H1 (cell line): ENCODE data around the gene PLCB4. TPM values are rescaled to one million over a fixed set of nuclear protein-coding genes. Genes with fewer than 3 reads are reported as not detected.

Experiments used
- CTCF ChIA-PET: fragments of 300-600 bp; sonication (Branson Sonifier 250); formaldehyde crosslinking; loops from one replicate; lab custom pipeline; 2021; ENCODE audit not compliant: partially characterized antibody; lab: Charles Lee
- POLR2A ChIA-PET: fragments of 300-600 bp; sonication (Branson Sonifier 250); formaldehyde crosslinking; loops from one replicate; lab custom pipeline; 2021; ENCODE audit warnings: inconsistent platforms; ENCODE audit not compliant: partially characterized antibody; lab: Charles Lee
- DNase-seq, 2 experiments: peaks; one replicate each; pipeline versions ENCODE4 v3.0.0 to v3.0.0-alpha.2; 2010 to 2022; ENCODE audit warnings: low spot score in 2 of 2, low read depth in 1 of 2, mixed read lengths in 1 of 2
- FAIRE-seq: peaks from 2 replicates; lab custom pipeline; 2011; peaks lifted over from hg19 to GRCh38; lab: Jason Lieb, UNC
- H2AFZ ChIP-seq: 2 replicates; pipeline ENCODE4 v1.8.1; 2012; ENCODE audit warnings: low read length, inconsistent platforms
- H2AK5ac ChIP-seq: 2 replicates; pipeline ENCODE4 v1.6.1; 2013; ENCODE audit warnings: low read depth, low read length
- H2BK120ac ChIP-seq: replicated peaks from 2 replicates; pipeline ENCODE3; 2013; ENCODE audit warnings: low read depth, low read length, inconsistent platforms
- H2BK12ac ChIP-seq: 2 replicates; pipeline ENCODE4 v1.6.1; 2013; ENCODE audit warnings: low read depth, low read length
- H2BK15ac ChIP-seq: 2 replicates; pipeline ENCODE4 v1.6.1; 2013; ENCODE audit warnings: low read length
- H2BK20ac ChIP-seq: 2 replicates; pipeline ENCODE4 v1.6.1; 2013; ENCODE audit warnings: low read length
- H2BK5ac ChIP-seq: 2 replicates; pipeline ENCODE4 v1.6.1; 2013; ENCODE audit warnings: low read depth, low read length
- H3K14ac ChIP-seq: 2 replicates; pipeline ENCODE4 v1.6.1; 2013; ENCODE audit warnings: inconsistent platforms; ENCODE audit not compliant: insufficient read length
- H3K18ac ChIP-seq: 2 replicates; pipeline ENCODE4 v1.6.1; 2013; ENCODE audit warnings: low read length; ENCODE audit errors: extremely low read depth
- H3K23ac ChIP-seq: 2 replicates; pipeline ENCODE4 v1.6.1; 2013; ENCODE audit warnings: inconsistent platforms; ENCODE audit not compliant: insufficient read length
- H3K23me2 ChIP-seq: 2 replicates; pipeline ENCODE4 v1.6.1; 2013; ENCODE audit warnings: low read depth, low read length
- H3K27ac ChIP-seq: 2 replicates; pipeline ENCODE4 v1.6.1; 2011; ENCODE audit warnings: low read depth, low read length, inconsistent platforms
- H3K27me3 ChIP-seq, 4 experiments: replicated peaks in 1 of 4; 1 replicate in 1 of 4; 2 replicates in 3 of 4; pipeline versions ENCODE4 v1.6.1 to v1.8.1; 2011 to 2013; ENCODE audit warnings: low read length in 3 of 4, mild to moderate bottlenecking in 3 of 4, inconsistent platforms in 2 of 4, mixed read lengths in 2 of 4, moderate library complexity in 1 of 4; ENCODE audit not compliant: control insufficient read depth in 3 of 4, insufficient read depth in 3 of 4; ENCODE audit errors: extremely low read depth in 1 of 4
- H3K36me3 ChIP-seq, 4 experiments: 2 replicates each; pipeline versions ENCODE4 v1.6.1 to v1.8.1; 2011 to 2013; ENCODE audit warnings: mild to moderate bottlenecking in 4 of 4, low read length in 3 of 4, moderate library complexity in 2 of 4, control low read depth in 1 of 4, inconsistent platforms in 1 of 4; ENCODE audit not compliant: insufficient read depth in 4 of 4, control insufficient read depth in 2 of 4
- H3K4ac ChIP-seq: replicated peaks from 2 replicates; pipeline ENCODE3; 2013; ENCODE audit warnings: low read length, low read depth, mixed read lengths, inconsistent platforms; ENCODE audit not compliant: insufficient read length
- H3K4me1 ChIP-seq, 4 experiments: replicated peaks in 1 of 4; 1 replicate in 1 of 4; 2 replicates in 3 of 4; pipeline versions ENCODE4 v1.6.1 to v1.8.1; 2011 to 2013; ENCODE audit warnings: low read length in 3 of 4, inconsistent platforms in 2 of 4, mixed read lengths in 1 of 4; ENCODE audit not compliant: insufficient read depth in 4 of 4, control insufficient read depth in 3 of 4
- H3K4me2 ChIP-seq, 2 experiments: 2 replicates each; pipeline versions ENCODE4 v1.6.1 to v1.8.1; 2011 to 2013; ENCODE audit warnings: low read depth in 2 of 2, low read length in 2 of 2, control low read depth in 1 of 2, inconsistent platforms in 1 of 2, mild to moderate bottlenecking in 1 of 2; ENCODE audit not compliant: insufficient read depth in 1 of 2
- H3K4me3 ChIP-seq, 4 experiments: fragments of 200-600, 300-600 bp in 1 of 4; sonication (generic), shearing (Covaris generic), sonication (Bioruptor Twin) in 1 of 4; 2 replicates each; pipeline versions ENCODE4 v1.5.1 to v1.8.1; 2011 to 2016; ENCODE audit warnings: low read length in 4 of 4, low read depth in 3 of 4, control low read depth in 2 of 4, inconsistent platforms in 2 of 4, mild to moderate bottlenecking in 2 of 4, mixed read lengths in 1 of 4, moderate library complexity in 1 of 4; ENCODE audit not compliant: insufficient read depth in 2 of 4; ENCODE audit errors: extremely low read depth in 1 of 4
- H3K56ac ChIP-seq: replicated peaks from 2 replicates; pipeline ENCODE3; 2013; ENCODE audit warnings: low read depth, mild to moderate bottlenecking, mixed read lengths, low read length, inconsistent platforms; ENCODE audit not compliant: insufficient read length
- H3K79me1 ChIP-seq: 2 replicates; pipeline ENCODE4 v1.6.1; 2013; ENCODE audit warnings: low read depth, low read length, control low read depth
- H3K79me2 ChIP-seq, 2 experiments: 2 replicates each; pipeline versions ENCODE4 v1.6.1 to v1.8.1; 2012 to 2013; ENCODE audit warnings: low read length in 2 of 2, mild to moderate bottlenecking in 2 of 2, inconsistent platforms in 1 of 2; ENCODE audit not compliant: insufficient read depth in 2 of 2, control insufficient read depth in 1 of 2
- H3K9ac ChIP-seq, 4 experiments: replicated peaks in 1 of 4; 1 replicate in 1 of 4; 2 replicates in 3 of 4; pipeline versions ENCODE4 v1.6.1 to v1.8.1; 2011 to 2013; ENCODE audit warnings: low read depth in 3 of 4, low read length in 3 of 4, control low read depth in 2 of 4, mild to moderate bottlenecking in 2 of 4, moderate library complexity in 2 of 4, inconsistent platforms in 1 of 4; ENCODE audit errors: extremely low read depth in 1 of 4
- H3K9me3 ChIP-seq, 2 experiments: 2 replicates each; pipeline versions ENCODE4 v1.6.1 to v1.8.1; 2012 to 2013; ENCODE audit warnings: mild to moderate bottlenecking in 2 of 2, moderate library complexity in 2 of 2, control low read depth in 1 of 2, inconsistent platforms in 1 of 2, low read depth in 1 of 2, low read length in 1 of 2, mixed read lengths in 1 of 2; ENCODE audit not compliant: insufficient read depth in 2 of 2
- H4K20me1 ChIP-seq, 2 experiments: replicated peaks in 1 of 2; 2 replicates each; pipeline versions ENCODE3 to v1.8.1; 2011 to 2013; ENCODE audit warnings: inconsistent platforms in 2 of 2, low read length in 2 of 2, mild to moderate bottlenecking in 1 of 2; ENCODE audit not compliant: insufficient read depth in 2 of 2, control insufficient read depth in 1 of 2
- H4K5ac ChIP-seq: 2 replicates; pipeline ENCODE4 v1.6.1; 2013; ENCODE audit warnings: low read length, low read depth, mixed read lengths, inconsistent platforms; ENCODE audit not compliant: insufficient read length
- H4K8ac ChIP-seq: 2 replicates; pipeline ENCODE4 v1.8.0; 2013; ENCODE audit warnings: mild to moderate bottlenecking, moderate library complexity, low read length, inconsistent platforms; ENCODE audit not compliant: insufficient read depth; ENCODE audit errors: extremely low read depth
- H4K91ac ChIP-seq: replicated peaks from 2 replicates; pipeline ENCODE3; 2013; ENCODE audit warnings: low read length, mixed read lengths, inconsistent platforms; ENCODE audit not compliant: insufficient read length
- JUND ChIP-seq: IDR thresholded peaks from 2 replicates; pipeline ENCODE4 v1.6.1; 2011; ENCODE audit warnings: mild to moderate bottlenecking, improper control_type of control experiment, low read length
- KDM1A ChIP-seq: fragments of 200-600, 300-600 bp; sonication (generic); IDR thresholded peaks from 2 replicates; pipeline ENCODE4 v1.7.1; 2016; ENCODE audit warnings: mild to moderate bottlenecking, low read length, borderline replicate concordance
- KDM4A ChIP-seq: IDR thresholded peaks from one replicate; pipeline ENCODE4 v1.7.1; 2012; ENCODE audit warnings: low read depth, mild to moderate bottlenecking, moderate library complexity, low read length, inconsistent platforms; ENCODE audit not compliant: severe bottlenecking
- NANOG ChIP-seq: IDR thresholded peaks from 2 replicates; pipeline ENCODE4 v1.6.1; 2011; ENCODE audit warnings: low read length, low read depth, mild to moderate bottlenecking, inconsistent platforms; ENCODE audit not compliant: insufficient read depth, poor library complexity, severe bottlenecking
- SIN3A ChIP-seq, 2 experiments: IDR thresholded peaks in 1 of 2; conservative IDR thresholded peaks in 1 of 2; 2 replicates each; pipeline ENCODE4 v1.6.1; 2011 to 2012; ENCODE audit warnings: low read length in 2 of 2, improper control_type of control experiment in 1 of 2, low read depth in 1 of 2, mild to moderate bottlenecking in 1 of 2
- WGBS, 2 experiments: shearing (Covaris generic) in 1 of 2; methylation state at CpG; one replicate each; pipeline versions ENCODE4 v1.1.6 to v1.1.7; 2013 to 2015; ENCODE audit warnings: low lambda C conversion rate in 2 of 2, mixed read lengths in 2 of 2, inconsistent platforms in 1 of 2, low coverage in 1 of 2, missing lambda C conversion rate in 1 of 2; ENCODE audit not compliant: insufficient replicate concordance in 2 of 2, insufficient coverage in 1 of 2, insufficient read length in 1 of 2; ENCODE audit errors: extremely low coverage in 1 of 2, missing lambda C conversion rate in 1 of 2; 5-methylcytosine and 5-hydroxymethylcytosine counted together
- polyA plus RNA-seq, 7 experiments: library from polyadenylated mRNA; depleted of rRNA in 3 of 7; stranded (reverse) in 5 of 7; unstranded in 2 of 7; fragments of >200 nt in 5 of 7; fragments of 200-250 nt in 2 of 7; gene quantifications; 1 replicate in 5 of 7; 2 replicates in 1 of 7; 4 replicates in 1 of 7; pipeline versions ENCODE4 v1.2.1 to v1.2.3, GENCODE V29; 2011 to 2013; ENCODE audit warnings: missing spikeins in 2 of 7, mixed read lengths in 2 of 7
- total RNA-seq: library from RNA; stranded (reverse); fragmentation: NEBNext Ultra II Directional; extraction: Animal tissue kit (Norgen Biotek cat#: 25700); gene quantifications from 2 replicates; pipeline ENCODE4 v1.2.1, GENCODE V29; 2021

The PLCB4 gene
- total and polyA plus RNA-seq, 2 of the 8 experiments (the other 6 are each of a cell fraction or from before 2014, with no cell fraction given): 3.2 to 14.1 TPM

- Histone ChIP-seq H2BK5ac (no peak overlapping the region), H3K4me3 (no peak overlapping the region), H3K27me3 (no peaks in the 10 kb centered on the region), H3K4ac (no peak overlapping the region), H3K23me2 (no peaks in the 10 kb centered on the region), H4K91ac (no peak overlapping the region), H3K27ac (no peak overlapping the region), H3K4me1 (peaks cover 0 to under 1% (median 0%) of the 10 kb centered on the region in 4 experiments; a peak in 1 of 7 replicates), H4K5ac (no peak overlapping the region), H3K9ac (no peak overlapping the region), H2BK15ac (no peak overlapping the region), H2BK20ac (no peak overlapping the region), H2AFZ (no peak overlapping the region), H3K23ac (no peak overlapping the region), H3K79me2 (no peaks in the 10 kb centered on the region), H3K14ac (no peak overlapping the region), H2BK120ac (no peak overlapping the region), H3K36me3 (no peaks in the 10 kb centered on the region), H4K20me1 (no peaks in the 10 kb centered on the region), H3K18ac (no peak overlapping the region), H2BK12ac (no peak overlapping the region), H2AK5ac (no peak overlapping the region), H3K4me2 (no peak overlapping the region), H4K8ac (no peak overlapping the region), H3K79me1 (no peaks in the 10 kb centered on the region), H3K56ac (no peak overlapping the region), H3K9me3 (no peaks in the 10 kb centered on the region)
- DNase-seq (no peak), FAIRE-seq (no peak)
- CTCF ChIA-PET: no interaction called here
- 100% methylated on average over 1 of the region's 1 CpG; no CpG with 5 or more reads in 1 of the 2 experiments for WGBS, 2 experiments
- POLR2A ChIA-PET: no interaction called here
- TF ChIP-seq SIN3A (conservative IDR thresholded peaks at IDR 0.05 in 1 of 2, IDR thresholded peaks at IDR 0.05 in 1 of 2; ENCODE audit: low read depth in 1 of 2, low read length in 2 of 2): no peak
- no peak for TF ChIP-seq NANOG
- TF ChIP-seq JUND: no peak
- no peak for TF ChIP-seq KDM1A
- TF ChIP-seq KDM4A: no peak
Observed at GRCh38 chr20:9109566-9109965, 40.7 kb downstream of the PLCB4 start.
